Chondrocyte (in vitro differentiated cells): Measurements from ENCODE around the gene FAM120A. TPM values are rescaled to one million over a fixed set of nuclear protein-coding genes. Genes with fewer than 3 reads are reported as not detected.
A peak's percentile ranks its signal among the peaks of the same experiment; 100 is the strongest.

Experiments
- DNase-seq: peaks from one replicate; pipeline ENCODE4 v3.0.0; 2021; ENCODE audit warnings: mixed read lengths, low spot score
- H3K27ac Mint-ChIP-seq: one replicate; pipeline ENCODE4 v1.8.0; 2021; ENCODE audit warnings: mild to moderate bottlenecking, moderate library complexity, mixed read lengths; ENCODE audit not compliant: unreplicated experiment
- H3K27me3 Mint-ChIP-seq: 2 replicates; pipeline ENCODE4 v1.8.0; 2021; ENCODE audit warnings: low read depth, mixed read lengths
- H3K36me3 Mint-ChIP-seq: 2 replicates; pipeline ENCODE4 v1.8.0; 2021; ENCODE audit warnings: low read depth, mixed read lengths
- H3K4me1 Mint-ChIP-seq: 2 replicates; pipeline ENCODE4 v1.8.0; 2021; ENCODE audit warnings: low read depth, mild to moderate bottlenecking, mixed read lengths
- H3K4me3 Mint-ChIP-seq: one replicate; pipeline ENCODE4 v1.8.0; 2021; ENCODE audit warnings: mild to moderate bottlenecking, moderate library complexity, mixed read lengths; ENCODE audit not compliant: unreplicated experiment
- H3K9me3 Mint-ChIP-seq: 2 replicates; pipeline ENCODE4 v1.8.0; 2021; ENCODE audit warnings: low read depth, mixed read lengths
- total RNA-seq: library from RNA; stranded (reverse); gene quantifications from 3 replicates; pipeline ENCODE4 v1.2.1, GENCODE V29; 2021
- TF ChIP-seq, protein P1 (sequence below): fragments of 200-600 bp; sonication (generic); IDR thresholded peaks from 2 replicates; pipeline ENCODE4 v1.5.0; 2021; ENCODE audit warnings: antibody characterized with exemption, mild to moderate bottlenecking, moderate library complexity

The FAM120A gene
- total RNA-seq, 1 donor from 2014 or later = 89.9 TPM

DNA sequence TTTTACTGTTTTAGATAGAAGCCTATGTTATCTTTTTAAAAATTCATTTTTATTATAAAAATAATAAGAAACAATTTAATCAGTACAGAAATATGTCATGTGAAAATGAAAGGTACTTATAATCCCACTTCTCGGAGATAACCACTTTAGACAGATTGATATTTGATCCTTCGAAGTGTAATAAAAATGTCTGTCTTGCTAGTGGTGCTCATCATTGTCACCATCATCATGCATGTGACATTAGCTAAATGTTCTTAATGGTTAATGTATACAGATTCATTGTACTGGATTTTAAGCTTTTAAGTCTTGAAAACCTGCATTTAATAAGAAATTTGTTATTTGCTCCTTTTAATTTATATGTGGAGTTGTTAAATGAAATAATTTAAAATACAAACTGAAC lies 32.0 kb downstream of the FAM120A start:
- Mint-ChIP-seq H3K27ac (no peak overlapping the region), H3K27me3 (no peaks in the 10 kb centered on the region), H3K4me3 (no peak overlapping the region), H3K4me1 (peaks cover 26% of the 10 kb centered on the region), H3K9me3 (no peaks in the 10 kb centered on the region), H3K36me3 (peaks cover 19% of the 10 kb centered on the region)
- TF ChIP-seq, protein P1, sequence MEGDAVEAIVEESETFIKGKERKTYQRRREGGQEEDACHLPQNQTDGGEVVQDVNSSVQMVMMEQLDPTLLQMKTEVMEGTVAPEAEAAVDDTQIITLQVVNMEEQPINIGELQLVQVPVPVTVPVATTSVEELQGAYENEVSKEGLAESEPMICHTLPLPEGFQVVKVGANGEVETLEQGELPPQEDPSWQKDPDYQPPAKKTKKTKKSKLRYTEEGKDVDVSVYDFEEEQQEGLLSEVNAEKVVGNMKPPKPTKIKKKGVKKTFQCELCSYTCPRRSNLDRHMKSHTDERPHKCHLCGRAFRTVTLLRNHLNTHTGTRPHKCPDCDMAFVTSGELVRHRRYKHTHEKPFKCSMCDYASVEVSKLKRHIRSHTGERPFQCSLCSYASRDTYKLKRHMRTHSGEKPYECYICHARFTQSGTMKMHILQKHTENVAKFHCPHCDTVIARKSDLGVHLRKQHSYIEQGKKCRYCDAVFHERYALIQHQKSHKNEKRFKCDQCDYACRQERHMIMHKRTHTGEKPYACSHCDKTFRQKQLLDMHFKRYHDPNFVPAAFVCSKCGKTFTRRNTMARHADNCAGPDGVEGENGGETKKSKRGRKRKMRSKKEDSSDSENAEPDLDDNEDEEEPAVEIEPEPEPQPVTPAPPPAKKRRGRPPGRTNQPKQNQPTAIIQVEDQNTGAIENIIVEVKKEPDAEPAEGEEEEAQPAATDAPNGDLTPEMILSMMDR = no peak
- DNase-seq = no peak

- peaks cover 20% of the 10 kb centered on the region for H3K36me3 Mint-ChIP-seq
- no peak for DNase-seq
- no peak overlapping the region for H3K4me3 Mint-ChIP-seq
- H3K27me3 Mint-ChIP-seq = no peaks in the 10 kb centered on the region
- TF ChIP-seq, protein P1 = no peak
- no peaks in the 10 kb centered on the region for H3K9me3 Mint-ChIP-seq
- peak overlapping the region; percentile 80 for H3K27ac Mint-ChIP-seq
- peaks cover 25% of the 10 kb centered on the region for H3K4me1 Mint-ChIP-seq
These were observed 34.8 kb downstream of the FAM120A start for GRCh38 chr9:93486268-93486667.

DNA sequence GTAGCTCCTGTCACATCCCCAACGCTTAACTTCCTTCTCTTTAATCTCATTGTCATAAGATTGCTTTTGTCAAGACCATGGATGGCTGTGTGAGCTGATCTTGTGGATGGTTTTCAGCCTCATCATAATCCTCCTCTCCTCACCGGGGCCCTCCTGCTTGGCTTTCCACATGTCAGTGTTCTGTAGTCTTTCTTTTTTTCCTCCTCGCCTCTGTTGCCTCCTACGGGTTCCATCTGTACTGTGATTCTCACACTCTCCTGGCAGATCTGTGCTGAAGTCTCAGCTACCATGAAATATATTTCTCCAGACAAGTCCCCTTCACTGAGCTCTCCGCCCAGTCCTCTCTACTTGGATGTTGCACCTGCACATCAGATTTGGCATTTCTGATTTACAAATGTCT lies 36.8 kb downstream of the FAM120A start:
- H3K4me3 Mint-ChIP-seq = no peak overlapping the region
- no peaks in the 10 kb centered on the region for H3K27me3 Mint-ChIP-seq
- H3K27ac Mint-ChIP-seq = no peak overlapping the region
- TF ChIP-seq, protein P1 = no peak
- peaks cover 18% of the 10 kb centered on the region for H3K36me3 Mint-ChIP-seq
- H3K4me1 Mint-ChIP-seq = peaks cover 28% of the 10 kb centered on the region
- no peaks in the 10 kb centered on the region for H3K9me3 Mint-ChIP-seq
- DNase-seq = no peak

DNA sequence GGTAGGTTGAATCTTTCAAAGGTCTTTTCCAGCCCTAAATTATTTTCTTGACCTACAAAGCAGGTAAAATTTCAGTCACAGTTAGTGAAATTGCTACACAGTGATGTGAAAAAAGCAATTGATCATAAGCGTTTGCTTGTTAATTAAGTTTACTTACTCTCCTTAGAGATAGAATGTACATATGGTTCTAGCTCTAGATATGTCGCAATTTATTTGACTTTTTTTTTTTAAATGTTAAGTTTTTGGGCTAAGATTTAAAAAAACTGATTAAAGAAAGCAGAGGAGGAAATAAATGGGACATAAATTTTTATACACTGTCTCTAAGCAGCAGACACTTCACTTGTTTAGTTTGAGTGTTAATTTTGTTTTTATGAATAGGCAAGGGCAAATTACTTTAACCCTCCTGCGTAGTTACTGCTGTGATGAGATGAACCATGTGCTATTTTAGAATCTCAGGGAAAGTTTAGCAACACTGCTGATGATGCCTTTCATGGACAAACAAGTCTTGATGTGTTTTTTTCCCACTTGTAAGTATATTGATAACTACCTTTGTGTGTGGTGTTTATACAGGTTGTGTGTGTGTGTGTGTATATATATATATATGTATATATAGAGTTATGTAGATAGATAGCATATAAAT lies 40.2 kb downstream of the FAM120A start:
- no peak for DNase-seq
- H3K27me3 Mint-ChIP-seq = no peaks in the 10 kb centered on the region
- peaks cover 20% of the 10 kb centered on the region for H3K36me3 Mint-ChIP-seq
- H3K4me1 Mint-ChIP-seq = peaks cover 17% of the 10 kb centered on the region
- H3K4me3 Mint-ChIP-seq = no peak overlapping the region
- TF ChIP-seq, protein P1 = no peak
- H3K27ac Mint-ChIP-seq = no peak overlapping the region
- H3K9me3 Mint-ChIP-seq = no peaks in the 10 kb centered on the region

DNA sequence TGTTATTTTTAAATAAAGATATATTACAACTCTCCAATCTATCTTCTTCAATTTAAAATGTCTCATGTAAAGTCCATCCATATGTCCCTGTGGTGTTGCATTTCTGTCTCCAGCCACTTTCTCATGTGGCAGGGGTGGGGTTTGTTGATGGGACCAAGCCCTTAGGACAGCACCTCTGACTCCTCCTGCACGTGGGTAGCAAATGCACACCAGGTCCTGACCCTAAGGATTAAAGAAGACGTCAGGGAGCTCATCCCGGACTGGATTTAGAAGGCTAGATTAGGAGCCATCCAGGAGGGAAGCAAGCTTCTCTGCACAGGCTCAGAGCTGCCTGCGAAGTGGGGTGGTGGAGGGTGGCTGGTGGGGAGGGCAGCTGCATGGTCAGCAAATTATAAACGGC lies 40.8 kb downstream of the FAM120A start:
- Mint-ChIP-seq H3K4me3 (no peak overlapping the region), H3K27ac (no peak overlapping the region), H3K36me3 (peaks cover 18% of the 10 kb centered on the region), H3K9me3 (no peaks in the 10 kb centered on the region), H3K27me3 (no peaks in the 10 kb centered on the region), H3K4me1 (peaks cover 14% of the 10 kb centered on the region)
- TF ChIP-seq, protein P1 = no peak
- DNase-seq = no peak
